WERI-Rb-1 (cell line): Measurements from ENCODE around the gene SPOCD1.

Experiments used
- DNase-seq: peaks from one replicate; pipeline ENCODE4 v3.0.0-alpha.2; 2020
- H3K27ac ChIP-seq: fragments of 250-450 bp; sonication (Bioruptor Pico); 2 replicates; pipeline ENCODE4 v1.5.1; 2020; ENCODE audit warnings: mild to moderate bottlenecking, moderate library complexity
- H3K27me3 ChIP-seq: fragments of 250-450 bp; sonication (Bioruptor Pico); 2 replicates; pipeline ENCODE4 v1.5.1; 2021; ENCODE audit warnings: mild to moderate bottlenecking, low read depth, moderate library complexity; ENCODE audit not compliant: insufficient read depth, severe bottlenecking
- H3K36me3 ChIP-seq: fragments of 250-450 bp; sonication (Bioruptor Pico); 2 replicates; pipeline ENCODE4 v1.5.1; 2020; ENCODE audit warnings: mild to moderate bottlenecking, moderate library complexity
- H3K4me3 ChIP-seq: 2 replicates; pipeline ENCODE4 v1.5.1; 2011; ENCODE audit warnings: low read depth, mild to moderate bottlenecking, control low read depth, low read length
- H3K9me3 ChIP-seq: fragments of 250-450 bp; sonication (Bioruptor Pico); 2 replicates; pipeline ENCODE4 v1.5.1; 2021; ENCODE audit warnings: mild to moderate bottlenecking, moderate library complexity; ENCODE audit not compliant: severe bottlenecking
- TF ChIP-seq, protein P1 (sequence below): IDR thresholded peaks from 2 replicates; pipeline ENCODE4 v1.5.1; 2011; ENCODE audit warnings: low read depth, mild to moderate bottlenecking, control low read depth, inconsistent platforms, low read length

Gene SPOCD1

GRCh38 chr1:31814631-31815306 lies 1.1 kb downstream of the SPOCD1 start:
- Histone ChIP-seq H3K27ac (no peak overlapping the region), H3K27me3 (no peaks in the 10 kb centered on the region), H3K4me3 (no peak overlapping the region), H3K9me3 (no peaks in the 10 kb centered on the region), H3K36me3 (no peaks in the 10 kb centered on the region)
- TF ChIP-seq, protein P1, sequence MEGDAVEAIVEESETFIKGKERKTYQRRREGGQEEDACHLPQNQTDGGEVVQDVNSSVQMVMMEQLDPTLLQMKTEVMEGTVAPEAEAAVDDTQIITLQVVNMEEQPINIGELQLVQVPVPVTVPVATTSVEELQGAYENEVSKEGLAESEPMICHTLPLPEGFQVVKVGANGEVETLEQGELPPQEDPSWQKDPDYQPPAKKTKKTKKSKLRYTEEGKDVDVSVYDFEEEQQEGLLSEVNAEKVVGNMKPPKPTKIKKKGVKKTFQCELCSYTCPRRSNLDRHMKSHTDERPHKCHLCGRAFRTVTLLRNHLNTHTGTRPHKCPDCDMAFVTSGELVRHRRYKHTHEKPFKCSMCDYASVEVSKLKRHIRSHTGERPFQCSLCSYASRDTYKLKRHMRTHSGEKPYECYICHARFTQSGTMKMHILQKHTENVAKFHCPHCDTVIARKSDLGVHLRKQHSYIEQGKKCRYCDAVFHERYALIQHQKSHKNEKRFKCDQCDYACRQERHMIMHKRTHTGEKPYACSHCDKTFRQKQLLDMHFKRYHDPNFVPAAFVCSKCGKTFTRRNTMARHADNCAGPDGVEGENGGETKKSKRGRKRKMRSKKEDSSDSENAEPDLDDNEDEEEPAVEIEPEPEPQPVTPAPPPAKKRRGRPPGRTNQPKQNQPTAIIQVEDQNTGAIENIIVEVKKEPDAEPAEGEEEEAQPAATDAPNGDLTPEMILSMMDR: no peak
- DNase-seq: no peak

DNA sequence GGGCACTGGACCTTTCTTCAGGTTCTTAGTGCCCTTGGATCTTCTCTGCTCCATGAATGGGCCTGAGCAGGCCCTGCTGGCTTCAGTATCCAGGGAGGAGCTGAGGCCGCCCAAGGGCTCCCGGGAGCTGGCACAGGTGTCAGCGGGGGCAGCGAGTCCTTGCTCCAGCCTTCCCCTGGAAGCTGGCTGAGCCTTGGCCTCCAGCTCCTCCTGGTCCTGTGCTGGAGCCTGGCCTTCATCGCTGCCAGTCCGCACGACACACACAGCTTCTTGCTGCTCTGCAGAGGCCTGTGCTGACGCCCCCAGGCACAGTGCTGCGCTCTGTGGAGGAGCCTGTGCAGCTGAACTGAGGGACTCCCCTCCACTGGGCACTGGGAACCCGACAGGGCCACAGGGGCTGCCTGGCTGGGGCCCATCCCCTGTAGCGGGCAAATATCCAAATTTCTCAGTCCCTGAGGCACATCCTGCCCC lies 1.7 kb downstream of the SPOCD1 start:
- no peak for DNase-seq
- no peaks in the 10 kb centered on the region for H3K27me3 ChIP-seq
- TF ChIP-seq, protein P1: no peak
- H3K36me3 ChIP-seq: no peaks in the 10 kb centered on the region
- no peak overlapping the region for H3K4me3 ChIP-seq
- no peaks in the 10 kb centered on the region for H3K9me3 ChIP-seq
- no peak overlapping the region for H3K27ac ChIP-seq

DNA sequence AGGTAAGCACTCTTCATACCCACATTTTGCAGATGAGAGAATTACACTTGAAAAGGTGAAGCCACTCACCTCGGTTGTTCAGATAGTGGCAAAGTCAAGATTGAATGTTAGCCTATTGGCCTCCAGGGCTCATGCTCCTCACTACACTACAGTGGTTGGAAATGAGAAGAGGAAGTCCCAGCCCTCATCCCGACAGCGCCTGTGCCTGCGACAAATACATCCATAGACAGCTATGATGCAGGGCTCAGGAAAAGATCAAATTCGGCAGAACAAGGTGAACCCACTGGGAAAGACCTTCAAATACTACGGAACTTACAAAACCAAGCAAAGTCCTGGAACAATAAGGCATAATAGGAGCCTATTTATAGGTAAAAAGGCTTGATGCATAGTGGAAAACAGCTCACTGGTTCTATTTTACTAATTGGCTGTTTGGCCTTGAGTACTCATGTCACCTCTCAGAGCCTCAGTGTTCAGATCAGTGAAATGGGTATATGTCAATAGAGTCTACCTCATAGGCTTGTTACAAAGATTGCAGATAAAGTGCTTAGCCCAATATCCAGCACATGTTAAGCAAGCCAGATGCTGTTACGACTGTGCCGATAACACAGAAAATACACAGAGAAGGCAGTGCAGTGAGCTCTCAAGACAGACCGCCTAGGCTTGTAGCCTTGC lies 3.5 kb downstream of the SPOCD1 start:
- Histone ChIP-seq H3K27ac (no peak overlapping the region), H3K27me3 (no peaks in the 10 kb centered on the region), H3K9me3 (no peaks in the 10 kb centered on the region), H3K4me3 (no peak overlapping the region), H3K36me3 (no peaks in the 10 kb centered on the region)
- DNase-seq: no peak
- TF ChIP-seq, protein P1: no peak

DNA sequence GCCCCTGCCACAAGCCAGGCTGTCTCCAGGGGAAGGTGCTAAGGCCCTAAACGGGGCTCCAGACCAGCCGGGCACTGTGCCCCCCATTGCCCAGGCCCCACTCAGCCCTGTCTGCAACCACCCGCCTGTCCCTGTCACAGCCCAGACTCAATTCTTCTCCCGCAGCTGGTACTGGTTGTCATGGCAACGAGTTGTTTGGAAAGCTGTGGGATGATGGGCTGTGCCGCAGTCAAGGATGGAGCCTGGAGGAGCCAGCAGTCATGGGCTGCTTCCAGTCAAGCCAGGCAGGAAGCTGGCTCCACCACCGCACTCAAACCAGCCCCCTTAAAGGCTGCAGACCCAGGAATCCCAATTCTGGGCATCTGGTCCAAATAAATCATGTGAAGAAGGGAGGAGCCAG lies 4.2 kb downstream of the SPOCD1 start:
- TF ChIP-seq, protein P1: no peak

DNA sequence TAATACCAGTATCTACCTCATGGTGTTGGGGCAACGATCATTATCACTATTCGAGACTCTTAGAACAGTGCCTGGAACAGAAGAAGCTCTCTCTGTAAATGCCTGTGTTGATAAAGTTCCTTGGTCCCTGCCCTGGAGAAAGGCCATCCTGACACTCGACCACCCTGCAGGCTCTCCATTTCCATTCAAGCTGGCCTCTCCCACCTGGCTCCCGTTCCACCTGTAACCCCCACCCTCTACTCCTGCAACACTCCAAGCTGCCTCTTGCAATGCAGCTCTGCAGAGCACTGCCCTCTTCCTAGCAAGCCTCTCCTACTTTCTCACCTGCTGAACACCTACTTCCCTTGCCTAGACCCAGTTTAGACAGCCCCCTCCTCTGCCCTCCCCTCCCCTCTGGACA lies 6.1 kb downstream of the SPOCD1 start:
- TF ChIP-seq, protein P1: no peak
- Histone ChIP-seq H3K36me3 (no peaks in the 10 kb centered on the region), H3K4me3 (no peak overlapping the region), H3K27me3 (no peaks in the 10 kb centered on the region), H3K27ac (no peak overlapping the region), H3K9me3 (no peaks in the 10 kb centered on the region)
- DNase-seq: peak; percentile 3

More for the DNA sequence above, 4.2 kb downstream of the SPOCD1 start:
- DNase-seq: no peak
- no peaks in the 10 kb centered on the region for H3K27me3 ChIP-seq
- H3K4me3 ChIP-seq: no peak overlapping the region
- H3K27ac ChIP-seq: no peak overlapping the region
- no peaks in the 10 kb centered on the region for H3K36me3 ChIP-seq
- no peaks in the 10 kb centered on the region for H3K9me3 ChIP-seq
